ENCODE results near the gene CD300LF. TPM values are rescaled to one million over a fixed set of nuclear protein-coding genes. Genes with fewer than 3 reads are reported as not detected.
A peak's percentile ranks its signal among the peaks of the same experiment; 100 is the strongest.

The CD300LF gene
- total RNA-seq, 1 experiment from 2014 or later, result not detected

DNA sequence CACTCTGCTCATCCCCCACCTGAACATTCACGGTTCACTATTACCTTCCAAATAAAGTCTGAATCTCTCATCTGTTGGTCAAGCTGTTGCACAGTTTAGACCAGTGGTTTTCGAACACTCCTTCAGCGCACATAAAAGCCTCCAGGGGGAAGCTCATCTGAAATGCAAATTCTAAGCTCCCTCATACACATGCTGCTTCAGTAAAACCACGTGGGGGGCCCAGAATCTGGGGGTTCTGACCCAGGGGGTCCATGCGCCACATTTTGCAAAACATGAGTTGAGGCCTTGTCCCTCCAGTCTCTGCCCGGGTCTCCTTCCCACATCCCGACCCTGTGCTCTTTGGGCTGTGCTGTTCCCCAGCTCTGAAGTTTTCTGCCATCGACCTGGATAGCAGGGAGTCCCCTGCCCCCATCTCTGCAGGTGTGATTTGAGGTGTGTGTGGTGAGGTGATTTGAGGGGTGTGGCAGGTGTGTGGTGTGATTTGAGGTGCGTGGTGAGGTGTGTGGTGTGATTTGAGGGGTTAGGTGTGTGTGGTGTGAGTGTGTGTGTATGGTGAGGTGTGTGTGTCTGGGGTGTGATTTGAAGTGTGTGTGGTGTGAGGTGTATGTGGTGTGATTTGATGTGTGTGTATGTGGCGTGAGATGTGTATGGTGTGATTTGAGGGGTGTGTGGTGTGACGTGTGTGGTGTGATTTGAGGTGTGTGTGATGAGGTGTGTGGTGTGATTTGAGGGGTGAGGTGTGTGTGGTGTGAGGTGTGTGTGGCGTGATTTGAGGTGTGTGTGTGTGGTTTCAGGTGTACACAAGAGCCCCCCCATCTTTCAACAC lies 19.5 kb upstream of the CD300LF start:
- DNase-seq (ENCODE audit: low spot score), result no peak
- in situ Hi-C loops (cut with HindIII; ENCODE audit: low sequenced_read_pairs), result no loop called here

DNA sequence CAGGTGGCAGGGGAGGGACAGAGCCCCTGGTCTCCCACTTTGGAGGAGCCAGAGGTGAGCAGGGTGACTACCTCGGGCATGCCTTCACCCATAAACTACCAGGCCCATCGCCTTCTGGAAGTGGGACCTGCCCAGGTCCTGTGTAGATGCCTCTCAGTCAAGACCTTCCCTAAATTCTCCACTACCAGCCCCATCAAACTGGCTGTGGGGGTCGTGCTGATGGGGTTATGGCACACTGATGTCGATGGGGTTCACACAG lies 18.6 kb upstream of the CD300LF start:
- in situ Hi-C loops (cut with HindIII; ENCODE audit: low sequenced_read_pairs), result no loop called here
- no peak for DNase-seq (ENCODE audit: low spot score)

DNA sequence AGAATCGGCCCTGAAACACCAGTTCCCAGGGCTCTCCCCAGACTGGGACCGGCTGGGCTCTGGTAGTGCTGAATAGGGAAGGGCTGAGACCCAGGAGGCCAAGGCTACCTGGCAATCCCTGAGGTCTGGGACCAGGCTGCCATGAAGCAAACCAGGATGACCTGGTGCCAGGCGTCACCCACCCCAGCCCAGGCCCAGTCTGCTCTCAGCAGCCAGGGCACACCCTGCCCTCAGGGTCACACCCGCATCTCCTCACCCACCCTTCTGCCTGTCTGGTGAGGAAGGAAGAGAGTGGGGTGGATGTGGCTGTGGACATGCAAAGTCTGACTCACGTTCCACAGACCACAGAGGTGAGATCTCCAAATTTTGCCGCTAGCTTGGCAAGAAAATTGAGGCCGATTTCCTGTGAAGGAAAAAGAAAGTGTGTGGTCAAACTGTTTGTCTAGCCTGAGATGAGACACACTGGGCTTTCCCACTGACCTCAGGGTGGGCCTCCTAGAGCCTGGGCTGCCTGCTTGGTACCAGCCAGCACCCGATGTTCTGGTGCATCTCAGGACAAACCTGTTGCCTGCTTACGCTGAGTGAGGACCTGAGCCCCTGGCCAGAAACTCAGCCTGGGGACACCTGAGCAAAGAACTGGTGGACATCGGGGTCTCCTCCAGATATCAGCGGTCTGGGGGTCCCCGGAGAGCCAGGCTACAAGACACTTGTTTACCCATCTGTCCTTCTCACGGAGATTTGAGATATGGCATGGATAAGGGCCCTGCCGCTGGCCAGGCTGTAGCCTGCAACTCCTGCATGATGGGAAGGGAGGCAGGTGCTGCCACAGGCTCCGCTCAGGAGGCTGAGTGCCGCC lies 18.0 kb upstream of the CD300LF start:
- in situ Hi-C loops (cut with HindIII; ENCODE audit: low sequenced_read_pairs), result no loop called here
- DNase-seq (ENCODE audit: low spot score), result no peak

DNA sequence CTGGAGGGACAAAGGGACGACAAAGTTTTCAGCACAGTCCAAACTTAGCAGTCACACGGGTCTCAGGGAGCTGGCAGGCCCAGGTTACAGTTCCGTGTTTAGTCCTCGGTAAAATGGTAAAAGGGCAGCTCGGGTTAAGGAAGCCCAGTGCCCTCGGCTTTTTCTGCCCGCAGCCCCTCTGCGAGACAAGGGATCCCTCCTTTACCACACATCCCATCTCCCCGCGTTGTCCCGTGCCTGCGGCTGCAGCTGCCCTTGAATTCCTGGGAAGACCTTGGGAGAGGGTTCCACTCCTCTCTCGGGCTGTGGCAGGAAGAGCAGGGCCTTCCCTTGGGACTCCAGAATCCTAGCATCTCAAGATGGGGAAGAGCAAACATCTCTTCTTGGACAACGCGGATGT lies 17.1 kb upstream of the CD300LF start:
- in situ Hi-C loops (cut with HindIII; ENCODE audit: low sequenced_read_pairs), result no loop called here

DNA sequence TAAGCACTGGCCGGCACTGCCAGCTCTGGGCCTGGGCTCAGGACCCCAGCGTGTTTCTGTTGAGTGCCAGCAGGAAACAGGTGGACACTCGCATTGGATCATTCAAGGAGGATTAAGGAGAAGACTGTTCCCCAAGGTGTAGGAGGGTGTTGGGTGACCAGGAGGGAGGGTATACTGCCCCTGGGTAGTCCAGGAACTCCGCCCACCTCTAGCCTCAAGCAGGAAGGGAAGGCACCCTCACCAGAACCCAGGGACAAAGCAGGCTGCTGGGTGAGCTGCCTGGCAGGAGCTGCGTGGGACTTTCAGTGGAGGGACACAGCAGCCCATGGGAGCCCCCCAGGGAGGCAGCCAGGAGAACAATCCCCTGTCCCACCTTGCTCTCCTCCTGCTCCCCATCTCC lies 16.6 kb upstream of the CD300LF start:
- in situ Hi-C loops (cut with HindIII; ENCODE audit: low sequenced_read_pairs), result no loop called here
- DNase-seq (ENCODE audit: low spot score), result peak; percentile 40

More for the DNA sequence above, 17.1 kb upstream of the CD300LF start:
- no peak for DNase-seq (ENCODE audit: low spot score)

DNA sequence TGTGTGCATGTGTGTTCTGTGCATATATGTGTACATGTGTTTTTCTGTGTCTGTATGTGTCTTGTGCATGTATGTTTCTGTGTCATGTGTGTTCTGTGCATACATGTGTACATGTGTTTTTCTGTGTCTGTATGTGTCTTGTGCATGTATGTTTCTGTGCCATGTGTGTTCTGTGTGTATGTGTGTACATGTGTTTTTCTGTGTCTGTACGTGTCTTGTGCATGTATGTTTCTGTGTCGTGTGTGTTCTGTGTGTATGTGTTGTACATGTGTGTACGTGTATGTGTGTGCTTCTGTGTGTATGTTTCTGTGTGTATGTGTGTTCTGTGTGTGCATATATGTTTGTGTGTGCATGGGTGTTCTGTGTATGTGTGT lies 16.0 kb upstream of the CD300LF start:
- in situ Hi-C loops (cut with HindIII; ENCODE audit: low sequenced_read_pairs), result no loop called here
- no peak for DNase-seq (ENCODE audit: low spot score)

DNA sequence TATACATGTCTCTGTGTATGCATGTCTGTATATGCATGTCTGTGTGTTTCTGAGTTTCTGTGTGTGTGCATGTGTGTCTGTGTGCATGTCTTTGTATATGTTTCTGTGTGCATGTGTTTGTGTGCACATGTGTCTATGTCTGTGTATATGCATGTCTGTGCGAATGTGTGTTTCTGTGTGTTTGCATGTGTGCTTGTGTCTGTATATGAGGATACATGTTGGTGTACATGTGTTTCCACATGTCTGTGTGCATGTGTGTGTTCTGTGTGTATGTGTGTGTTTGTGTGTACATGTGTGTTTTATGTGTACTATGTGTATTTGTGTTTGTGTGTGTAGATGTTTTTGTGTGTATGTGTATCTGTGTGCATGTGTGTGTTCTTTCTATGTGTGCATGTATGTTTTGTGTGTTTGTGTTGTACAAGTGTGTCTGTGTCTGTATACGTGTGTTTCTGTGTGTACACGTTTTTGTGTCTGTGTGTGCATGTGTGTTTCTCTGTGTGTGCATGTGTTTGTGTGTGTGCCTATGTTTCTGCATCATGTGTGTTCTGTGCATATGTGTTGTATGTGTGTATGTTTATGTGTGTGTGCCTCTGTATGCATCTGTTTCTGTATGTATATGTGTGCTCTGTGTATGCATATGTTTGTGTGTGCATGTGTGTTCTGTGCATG lies 15.4 kb upstream of the CD300LF start:
- DNase-seq (ENCODE audit: low spot score), result no peak
- in situ Hi-C loops (cut with HindIII; ENCODE audit: low sequenced_read_pairs), result no loop called here

DNA sequence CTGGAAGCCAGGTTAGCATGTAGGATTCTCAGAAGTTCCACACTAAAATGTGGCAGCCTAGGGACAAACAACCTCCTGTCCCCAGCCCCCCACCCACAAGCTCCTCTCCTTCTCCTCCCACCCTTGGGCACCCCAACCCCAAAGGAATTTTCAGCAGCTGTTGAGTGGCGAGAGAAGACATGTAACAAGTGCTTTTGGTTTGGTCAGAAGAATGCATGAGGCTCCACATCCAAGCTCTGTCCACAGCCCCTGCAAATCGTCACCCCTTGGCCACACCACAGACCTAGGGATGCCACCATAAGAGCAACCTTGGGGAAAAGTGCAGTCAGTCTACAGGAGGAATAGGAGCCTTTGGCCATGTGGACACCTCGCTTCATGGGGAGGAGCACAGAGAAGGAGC lies 12.4 kb upstream of the CD300LF start:
- DNase-seq (ENCODE audit: low spot score), result no peak
- in situ Hi-C loops (cut with HindIII; ENCODE audit: low sequenced_read_pairs), result no loop called here

DNA sequence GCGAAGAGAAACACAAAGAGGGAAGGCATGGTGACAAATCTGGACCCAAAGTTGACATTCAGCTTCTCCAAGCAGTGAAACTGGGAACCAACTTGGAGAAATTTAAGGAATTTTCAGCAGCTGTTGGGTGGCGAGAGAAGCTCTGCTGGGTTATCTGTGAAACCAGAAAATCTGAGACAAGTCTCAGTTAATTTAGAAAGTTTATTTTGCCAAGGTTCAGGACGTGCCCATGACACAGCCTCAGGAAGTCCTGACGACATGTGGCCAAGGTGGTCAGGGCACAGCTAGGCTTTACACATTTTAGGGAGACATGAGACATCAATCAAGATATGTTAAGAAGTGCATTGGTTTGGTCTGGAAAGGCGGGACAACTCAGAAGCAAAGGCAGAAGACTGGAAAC lies 11.2 kb upstream of the CD300LF start:
- in situ Hi-C loops (cut with HindIII; ENCODE audit: low sequenced_read_pairs), result no loop called here

DNA sequence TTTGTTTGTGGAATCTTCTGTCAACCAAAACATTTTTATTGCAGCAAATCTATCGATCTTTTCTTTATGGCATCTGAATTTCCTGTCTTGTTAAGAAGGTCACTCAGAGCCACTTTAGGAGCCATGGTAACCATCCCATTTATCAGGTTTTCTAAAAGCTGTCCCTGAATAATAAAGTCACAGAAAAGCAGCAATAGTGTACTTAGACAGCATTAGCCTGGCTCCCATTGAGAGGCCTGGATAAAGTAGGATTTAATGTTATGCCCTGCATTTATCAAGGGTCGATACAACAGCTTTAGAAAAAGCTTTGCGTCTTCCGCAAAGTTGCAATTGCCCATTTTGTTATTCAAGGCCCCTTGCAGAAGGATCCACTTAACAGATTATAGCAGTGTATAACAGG lies 10.1 kb upstream of the CD300LF start:
- no peak for DNase-seq (ENCODE audit: low spot score)
- in situ Hi-C loops (cut with HindIII; ENCODE audit: low sequenced_read_pairs), result no loop called here

More for the DNA sequence above, 11.2 kb upstream of the CD300LF start:
- no peak for DNase-seq (ENCODE audit: low spot score)

DNA sequence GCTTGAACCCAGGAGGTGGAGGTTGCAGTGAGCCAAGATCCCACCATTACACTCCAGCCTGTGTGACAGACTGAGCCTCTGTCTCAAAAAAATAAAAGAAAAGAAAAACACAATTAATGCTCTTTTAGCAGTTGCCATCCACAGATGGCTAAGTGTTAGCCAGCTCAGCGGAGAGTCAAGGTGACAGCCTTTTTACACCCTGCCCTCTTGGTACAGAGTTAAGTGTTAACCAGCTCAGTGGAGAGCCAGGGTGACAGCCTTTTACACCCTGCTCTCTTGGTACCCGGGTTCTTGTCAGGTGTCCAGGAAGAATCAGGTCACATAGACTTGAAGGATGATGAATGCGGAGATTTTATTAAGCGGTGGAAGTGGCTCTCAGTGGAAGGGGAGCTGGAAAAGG lies 7.8 kb upstream of the CD300LF start:
- DNase-seq (ENCODE audit: low spot score), result no peak
- in situ Hi-C loops (cut with HindIII; ENCODE audit: low sequenced_read_pairs), result no loop called here

DNA sequence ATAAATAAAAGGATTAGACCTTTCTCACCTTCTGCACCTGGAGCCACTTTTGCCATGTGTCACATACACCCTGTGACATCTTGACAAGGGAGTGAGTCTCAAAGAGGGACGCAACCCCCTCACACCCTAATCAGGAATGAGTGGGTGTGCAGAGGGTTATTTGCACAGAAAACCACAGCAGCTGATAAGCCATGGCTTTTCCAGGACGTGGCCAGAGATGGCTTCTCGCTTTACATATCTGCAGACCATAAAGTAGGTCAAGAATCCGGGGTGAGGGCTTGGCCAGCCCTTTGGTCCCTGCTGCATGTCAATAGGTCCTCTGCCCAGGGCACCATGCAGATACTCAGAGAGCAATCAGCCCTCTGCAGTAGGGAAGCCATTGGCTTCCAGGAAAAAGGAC lies 2.4 kb upstream of the CD300LF start:
- no peak for DNase-seq (ENCODE audit: low spot score)
- in situ Hi-C loops (cut with HindIII; ENCODE audit: low sequenced_read_pairs), result no loop called here

DNA sequence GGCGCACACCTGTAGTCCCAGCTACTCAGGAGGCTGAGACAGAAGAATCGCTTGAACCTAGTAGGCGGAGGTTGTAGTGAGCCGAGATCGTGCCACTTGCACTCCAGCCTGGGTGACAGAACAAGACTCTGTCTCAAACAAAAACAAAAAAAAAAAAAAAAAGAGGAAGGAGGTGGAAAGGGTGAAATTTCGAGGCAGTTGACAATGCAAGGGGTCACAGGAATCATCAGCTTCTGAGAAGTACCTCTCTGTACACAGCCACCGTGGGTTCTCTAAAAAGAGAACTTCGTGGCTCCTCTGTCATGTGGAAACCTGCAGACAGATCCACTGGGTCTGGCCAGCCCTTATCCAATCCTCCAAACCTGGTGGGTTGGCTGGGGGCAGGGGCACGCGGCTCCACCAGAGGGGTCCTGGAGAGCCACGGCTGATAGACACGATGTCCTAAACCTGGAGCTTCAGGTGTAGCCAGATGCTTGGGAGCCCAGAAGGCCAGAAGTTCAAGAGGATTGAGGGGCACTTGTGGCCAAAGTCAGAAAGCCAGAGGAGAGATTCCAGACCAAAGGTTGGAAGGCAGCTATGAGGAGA lies 540 bp upstream of the CD300LF start:
- no peak for DNase-seq (ENCODE audit: low spot score)
- in situ Hi-C loops (cut with HindIII; ENCODE audit: low sequenced_read_pairs), result no loop called here

DNA sequence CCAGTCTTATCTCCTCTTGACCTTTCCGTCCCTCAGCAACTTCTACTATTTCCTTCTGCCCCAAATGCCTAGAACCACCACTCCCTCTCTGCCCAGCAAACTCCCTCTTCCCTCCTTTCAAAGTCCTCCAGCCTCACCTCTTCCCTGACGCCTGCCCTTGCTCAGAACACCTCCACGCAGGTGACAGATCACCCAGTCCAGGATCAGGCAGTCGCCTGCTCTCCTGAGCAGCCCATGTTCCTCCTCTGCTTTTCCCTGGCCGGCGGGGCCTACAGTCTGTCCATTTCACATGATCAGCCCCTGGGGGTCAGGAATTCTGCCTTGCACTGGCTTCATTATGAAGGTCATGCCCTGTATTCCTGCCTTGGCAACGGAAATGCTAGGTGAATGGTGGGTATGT lies 422 bp downstream of the CD300LF start:
- in situ Hi-C loops (cut with HindIII; ENCODE audit: low sequenced_read_pairs), result no loop called here
- DNase-seq (ENCODE audit: low spot score), result no peak

DNA sequence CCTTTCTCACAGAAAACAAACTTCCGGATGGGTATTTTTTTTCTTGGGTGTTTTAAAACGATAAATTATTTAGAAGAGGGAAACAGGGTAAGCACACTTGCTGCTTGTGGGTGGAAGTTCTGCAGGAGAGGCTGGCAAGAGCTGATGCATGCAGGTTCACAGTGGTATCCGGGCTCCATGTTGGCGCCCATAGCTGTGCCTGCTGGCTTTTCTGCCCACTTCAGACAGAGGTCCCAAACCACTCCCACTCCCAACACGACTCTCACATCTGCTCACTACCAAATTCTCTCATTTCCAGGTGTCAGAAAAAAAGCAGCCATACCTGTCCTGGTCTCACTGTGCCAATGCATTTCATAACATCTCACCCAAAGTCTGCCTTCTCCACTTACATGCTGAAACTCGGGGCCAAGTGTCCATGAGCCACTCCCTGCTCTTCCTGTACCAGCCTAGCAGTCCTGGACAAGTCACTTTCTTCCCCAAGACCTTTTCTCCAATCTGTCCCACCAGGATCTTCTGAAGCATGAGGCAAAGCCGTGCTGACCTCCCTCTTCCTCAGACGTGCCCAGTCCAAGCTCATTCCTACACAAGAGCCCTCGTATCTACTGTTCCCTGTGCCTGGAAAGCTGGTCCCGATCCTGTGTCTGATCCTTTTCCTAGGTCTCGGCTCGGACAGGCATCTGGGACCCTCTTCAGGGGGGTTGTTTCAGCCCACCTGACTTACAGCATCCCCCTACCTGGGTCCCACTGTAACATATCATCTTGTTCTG lies 1.5 kb downstream of the CD300LF start:
- in situ Hi-C loops (cut with HindIII; ENCODE audit: low sequenced_read_pairs), result no loop called here
- no peak for DNase-seq (ENCODE audit: low spot score)

DNA sequence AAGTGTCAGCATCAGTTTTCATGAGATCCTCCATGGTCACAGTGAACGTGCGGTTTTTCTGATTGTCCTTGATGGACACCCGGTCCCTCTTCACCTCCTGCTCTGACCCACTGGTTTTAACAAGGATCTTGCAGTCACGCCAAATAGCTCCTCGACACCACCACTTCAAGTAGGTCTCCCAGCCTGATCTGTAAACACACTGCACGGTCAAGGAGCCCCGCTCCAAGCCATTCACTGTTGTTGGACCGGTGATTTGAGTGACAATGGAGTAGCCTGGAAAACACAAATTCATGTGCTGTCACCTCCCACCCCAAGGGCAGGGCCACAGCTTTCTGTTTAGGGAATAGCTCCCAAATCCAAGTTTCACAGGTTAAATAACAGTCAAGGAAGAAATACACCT lies 8.2 kb downstream of the CD300LF start:
- DNase-seq (ENCODE audit: low spot score), result no peak
- in situ Hi-C loops (cut with HindIII; ENCODE audit: low sequenced_read_pairs), result no loop called here

DNA sequence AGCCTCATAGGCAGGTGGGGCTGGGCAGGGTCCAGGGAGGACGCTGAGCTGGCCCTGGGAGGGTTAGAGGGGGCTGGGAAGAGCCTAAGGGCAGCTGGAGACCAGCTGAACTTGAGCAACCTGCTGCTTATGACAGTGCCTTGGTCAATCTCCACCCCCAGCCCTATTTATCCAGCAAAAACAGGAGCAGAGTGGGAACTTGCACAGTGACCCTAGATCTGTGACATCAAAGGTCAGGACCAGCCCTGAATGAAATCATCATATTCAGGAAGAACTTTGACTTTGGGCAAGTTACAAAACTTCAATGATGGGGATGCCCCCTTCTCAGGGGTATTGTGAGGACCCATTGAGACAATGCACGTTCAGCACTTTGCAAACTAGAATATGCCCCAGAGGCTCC lies 9.4 kb downstream of the CD300LF start:
- in situ Hi-C loops (cut with HindIII; ENCODE audit: low sequenced_read_pairs), result no loop called here
- DNase-seq (ENCODE audit: low spot score), result no peak

DNA sequence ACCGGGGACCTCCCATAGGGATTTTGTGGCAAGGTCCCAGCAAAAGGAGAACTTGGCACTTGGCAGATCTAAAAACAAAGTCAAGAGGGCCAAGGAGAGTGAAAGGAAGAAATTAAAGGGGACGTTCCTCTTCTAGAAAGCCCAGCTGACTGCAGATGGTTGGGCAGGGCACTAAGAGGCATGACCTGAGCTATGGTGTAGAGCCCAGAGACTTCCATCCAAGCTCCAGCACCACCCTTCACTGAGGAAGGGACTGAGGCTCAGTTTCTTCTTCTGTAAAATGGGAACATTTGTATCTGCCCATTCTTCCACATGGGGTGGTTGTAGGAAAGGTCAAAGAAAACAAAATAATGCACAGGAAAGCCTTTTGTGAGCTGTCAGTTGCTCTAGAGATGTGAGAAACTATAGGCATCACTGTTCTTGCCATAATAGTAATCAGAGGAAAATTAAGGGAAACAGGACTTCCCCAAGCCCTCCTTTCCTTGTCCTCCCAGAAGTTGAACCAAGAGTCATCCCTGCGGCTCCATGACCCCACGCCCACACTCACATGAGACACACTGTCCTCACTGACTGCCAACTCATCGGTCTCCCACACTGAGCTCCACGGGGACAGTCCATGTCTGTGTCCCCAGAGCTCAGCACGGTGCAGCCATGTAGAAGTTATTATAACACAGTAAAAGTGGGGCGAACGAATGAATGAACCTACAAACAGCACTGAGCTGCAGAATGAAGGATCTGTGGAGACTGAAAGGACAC lies 10.4 kb downstream of the CD300LF start:
- in situ Hi-C loops (cut with HindIII; ENCODE audit: low sequenced_read_pairs), result no loop called here
- no peak for DNase-seq (ENCODE audit: low spot score)

DNA sequence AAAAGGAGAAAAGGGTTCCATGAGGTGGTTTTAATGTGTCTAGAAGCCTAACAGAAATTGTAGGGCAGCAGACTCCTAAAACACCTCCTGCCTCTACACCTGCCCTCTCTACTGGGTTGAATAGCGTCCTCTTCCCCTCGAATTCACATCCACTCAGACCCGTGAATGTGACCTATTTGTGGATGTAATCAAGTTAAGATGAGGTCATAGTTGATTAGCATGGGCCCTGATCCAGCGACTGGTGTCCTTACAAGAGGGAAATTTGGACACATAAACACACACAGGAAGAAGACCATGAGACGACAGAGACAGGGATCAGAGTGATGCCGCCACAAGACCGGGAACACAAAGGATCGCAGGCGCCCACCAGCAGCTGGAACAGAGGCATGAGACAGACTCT lies 13.5 kb downstream of the CD300LF start:
- no peak for DNase-seq (ENCODE audit: low spot score)
- in situ Hi-C loops (cut with HindIII; ENCODE audit: low sequenced_read_pairs), result no loop called here
